ENCODE results near the gene DMAC2L. TPM values are rescaled to one million over a fixed set of nuclear protein-coding genes. Genes with fewer than 3 reads are reported as not detected.
"Not testable (repeated sequence)": the region's sequence is repeated elsewhere in the genome, so short reads cannot be mapped to it uniquely, and the experiment has no call there.

DMAC2L gene
- polyA plus RNA-seq, 3 donors from 2014 or later: 13.6 to 20.9 (median 20.0) TPM

- H3K27ac Mint-ChIP-seq: peak overlapping the region; percentile 94 to 100 (median 96)
- peaks cover 9 to 14% (median 13%) of the 10 kb centered on the region in 3 donors for H3K36me3 Mint-ChIP-seq
- peak; percentile 65 to 70 (median 68) for DNase-seq
- H3K4me3 Mint-ChIP-seq: peak overlapping the region; percentile 85 to 93 (median 88)
- peaks cover 0 to 4% (median 0%) of the 10 kb centered on the region in 6 donors for H3K9me3 Mint-ChIP-seq
- H3K4me1 Mint-ChIP-seq: peaks cover 66 to 72% of the 10 kb centered on the region in 2 donors
- H3K27me3 Mint-ChIP-seq (ENCODE audit: low read depth in 3 of 3): peaks cover 0 to 14% (median 10%) of the 10 kb centered on the region in 3 donors
These were observed 50.9 kb downstream of the DMAC2L start for GRCh38 chr14:50362764-50363713.

DNA sequence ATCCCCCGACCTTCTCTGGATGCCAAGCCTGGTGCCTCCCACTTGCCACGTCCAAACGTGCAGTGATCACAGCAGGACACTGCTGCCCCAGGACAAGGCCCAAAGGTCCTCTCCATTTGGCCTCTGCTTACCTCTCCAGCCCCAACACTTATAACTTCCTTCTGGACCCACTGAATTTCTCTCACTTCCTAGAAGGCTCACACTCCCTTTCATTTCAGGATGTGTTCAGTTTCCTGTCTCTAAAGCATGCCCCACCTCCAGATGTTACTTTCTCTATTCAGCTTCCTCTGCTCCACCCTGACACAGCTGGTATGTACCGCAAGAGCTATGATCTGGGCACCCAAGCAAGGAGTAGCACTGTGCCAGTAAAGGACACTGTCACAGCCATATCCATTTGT lies 51.6 kb downstream of the DMAC2L start:
- Mint-ChIP-seq H3K27me3 (ENCODE audit: low read depth in 3 of 3) (peaks cover 0 to 14% (median 10%) of the 10 kb centered on the region in 3 donors), H3K36me3 (peaks cover 5 to 9% (median 9%) of the 10 kb centered on the region in 3 donors), H3K4me3 (peak overlapping the region; percentile 85 to 93 (median 88)), H3K9me3 (peaks cover 0 to 4% (median 0%) of the 10 kb centered on the region in 6 donors), H3K4me1 (peaks cover 66 to 67% of the 10 kb centered on the region in 2 donors), H3K27ac (peak overlapping the region; percentile 94 to 100 (median 96))
- DNase-seq: peak; percentile 71 to 73 (median 72)

GRCh38 chr14:50364792-50365191 lies 52.7 kb downstream of the DMAC2L start:
- Mint-ChIP-seq H3K4me1 (peaks cover 67 to 68% of the 10 kb centered on the region in 2 donors), H3K4me3 (peak overlapping the region in 2 of 5 donors; percentile 21 to 22), H3K27me3 (ENCODE audit: low read depth in 3 of 3) (peaks cover 0 to 14% (median 10%) of the 10 kb centered on the region in 3 donors), H3K27ac (peak overlapping the region; percentile 49 to 93 (median 64)), H3K36me3 (peaks cover 5 to 6% (median 5%) of the 10 kb centered on the region in 3 donors), H3K9me3 (peaks cover 0 to 4% (median 0%) of the 10 kb centered on the region in 6 donors)
- no peak for DNase-seq

DNA sequence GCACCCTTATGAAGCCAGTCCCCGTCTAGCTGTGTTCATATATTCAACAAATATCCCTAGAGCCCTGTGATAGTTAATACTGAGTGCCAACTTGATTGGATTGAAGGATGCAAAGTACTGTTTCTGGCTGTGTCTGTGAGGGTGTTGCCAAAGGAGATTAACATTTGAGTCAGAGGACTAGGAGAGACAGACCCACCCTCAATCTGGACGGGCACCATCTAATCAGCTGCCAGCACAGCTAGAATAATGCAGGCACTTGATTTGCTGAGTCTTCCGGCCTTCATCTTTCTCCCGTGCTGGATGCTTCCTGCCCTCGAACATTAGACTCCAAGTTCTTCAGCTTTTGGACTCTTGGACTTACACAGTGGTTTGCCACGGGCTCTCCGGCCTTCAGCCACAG lies 53.4 kb downstream of the DMAC2L start:
- H3K9me3 Mint-ChIP-seq, DNase-seq, H3K36me3 Mint-ChIP-seq: not testable (repeated sequence)
- Mint-ChIP-seq H3K4me1 (peaks cover 65 to 66% of the 10 kb centered on the region in 2 donors), H3K27me3 (ENCODE audit: low read depth in 3 of 3) (peaks cover 0 to 14% (median 10%) of the 10 kb centered on the region in 3 donors), H3K4me3 (peak overlapping the region in 4 of 5 donors; percentile 24 to 73 (median 66)), H3K27ac (peak overlapping the region; percentile 87 to 96 (median 93))

GRCh38 chr14:50366115-50366514 lies 54.0 kb downstream of the DMAC2L start:
- H3K27me3 Mint-ChIP-seq (ENCODE audit: low read depth in 3 of 3): peaks cover 0 to 14% (median 10%) of the 10 kb centered on the region in 3 donors
- peak in 1 of 3 donors; percentile 4 for DNase-seq
- H3K4me3 Mint-ChIP-seq: peak overlapping the region; percentile 22 to 73 (median 63)
- H3K27ac Mint-ChIP-seq: peak overlapping the region; percentile 87 to 96 (median 93)
- peaks cover 3 to 5% (median 5%) of the 10 kb centered on the region in 3 donors for H3K36me3 Mint-ChIP-seq
- peaks cover 61% of the 10 kb centered on the region in 2 donors for H3K4me1 Mint-ChIP-seq
- H3K9me3 Mint-ChIP-seq: peaks cover 0 to 4% (median 0%) of the 10 kb centered on the region in 6 donors

DNA sequence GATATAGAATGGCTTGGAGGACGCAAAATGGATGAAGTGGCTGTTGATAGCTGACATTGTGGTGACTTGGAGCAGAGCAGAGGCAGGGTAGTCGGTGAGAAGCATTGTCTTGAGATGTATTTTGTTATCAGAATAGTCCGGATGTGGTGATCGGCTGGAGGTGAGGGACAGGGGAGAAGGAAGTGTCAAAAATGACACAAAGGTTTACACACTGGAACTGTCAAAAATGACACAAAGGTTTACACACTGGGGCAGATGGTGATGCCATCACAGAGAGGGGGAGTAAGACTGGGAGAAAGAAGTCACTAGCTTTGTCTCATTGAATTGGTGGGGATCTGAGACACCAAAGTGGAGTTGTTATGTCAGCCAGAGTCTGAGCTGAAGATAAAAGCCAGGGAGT lies 54.5 kb downstream of the DMAC2L start:
- Mint-ChIP-seq H3K4me3 (peak overlapping the region; percentile 22 to 73 (median 67)), H3K36me3 (peaks cover 3 to 5% (median 5%) of the 10 kb centered on the region in 3 donors), H3K27ac (peak overlapping the region; percentile 87 to 96 (median 93)), H3K27me3 (ENCODE audit: low read depth in 3 of 3) (peaks cover 0 to 14% (median 10%) of the 10 kb centered on the region in 3 donors), H3K4me1 (peaks cover 56 to 57% of the 10 kb centered on the region in 2 donors), H3K9me3 (peaks cover 0 to 4% (median 0%) of the 10 kb centered on the region in 6 donors)
- DNase-seq: peak; percentile 69 to 76 (median 69)

GRCh38 chr14:50371546-50371945 lies 59.4 kb downstream of the DMAC2L start:
- Mint-ChIP-seq H3K4me3 (no peak overlapping the region), H3K4me1 (peaks cover 14 to 22% of the 10 kb centered on the region in 2 donors), H3K36me3 (no peaks in the 10 kb centered on the region), H3K27me3 (ENCODE audit: low read depth in 3 of 3) (peaks cover 2 to 3% (median 3%) of the 10 kb centered on the region in 3 donors), H3K9me3 (no peaks in the 10 kb centered on the region), H3K27ac (no peak overlapping the region)
- DNase-seq: no peak

DNA sequence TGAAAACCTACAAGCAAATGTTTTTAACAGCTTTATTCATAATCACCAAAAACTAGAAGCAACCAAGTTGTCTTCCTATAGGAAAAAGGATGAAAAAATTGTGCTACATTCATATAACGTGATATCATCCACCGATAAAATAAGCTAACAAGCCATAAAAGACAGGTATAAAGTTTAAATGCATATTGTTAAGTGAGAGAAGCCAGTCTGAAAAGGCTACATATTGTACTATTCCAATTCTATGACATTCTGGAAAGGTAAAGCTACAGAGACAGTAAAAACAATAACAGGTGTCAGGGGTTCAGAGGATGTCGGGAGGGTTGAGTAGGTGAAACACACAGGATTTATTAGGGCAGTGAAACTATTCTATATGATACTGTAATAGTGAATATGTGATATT lies 61.8 kb downstream of the DMAC2L start:
- H3K4me1 Mint-ChIP-seq: peaks cover 0 to 3% of the 10 kb centered on the region in 2 donors
- no peak overlapping the region for H3K27ac Mint-ChIP-seq
- peaks cover 0 to 4% (median 0%) of the 10 kb centered on the region in 3 donors for H3K36me3 Mint-ChIP-seq
- H3K27me3 Mint-ChIP-seq (ENCODE audit: low read depth in 3 of 3): peaks cover 0 to 5% (median 2%) of the 10 kb centered on the region in 3 donors
- no peak overlapping the region for H3K4me3 Mint-ChIP-seq
- no peaks in the 10 kb centered on the region for H3K9me3 Mint-ChIP-seq
- DNase-seq: no peak

- no peak overlapping the region for H3K27ac Mint-ChIP-seq
These were observed 63.6 kb downstream of the DMAC2L start for GRCh38 chr14:50375760-50376159.

More at GRCh38 chr14:50375760-50376159, 63.6 kb downstream of the DMAC2L start:
- DNase-seq: no peak
- H3K9me3 Mint-ChIP-seq: no peaks in the 10 kb centered on the region
- peaks cover 0 to 5% (median 5%) of the 10 kb centered on the region in 3 donors for H3K27me3 Mint-ChIP-seq (ENCODE audit: low read depth in 3 of 3)
- no peak overlapping the region for H3K4me3 Mint-ChIP-seq
- H3K4me1 Mint-ChIP-seq: no peaks in the 10 kb centered on the region
- peaks cover 0 to 4% (median 0%) of the 10 kb centered on the region in 3 donors for H3K36me3 Mint-ChIP-seq

Other genes starting within 250 kb of the DMAC2L start
- 10 to 100 TPM in 2 of 3 donors, 1 to 10 TPM in 1; 7.8 to 19.2 (median 14.4) TPM for gene VCPKMT, start 195.8 kb upstream of the DMAC2L start, polyA plus RNA-seq
- gene SOS2, start 80.7 kb upstream of the DMAC2L start, polyA plus RNA-seq: 10 to 100 TPM; 13.8 to 15.5 (median 14.3) TPM
- 1 to 10 TPM; 2.4 to 6.4 (median 3.5) TPM for gene L2HGDH, start 95 bp upstream of the DMAC2L start, polyA plus RNA-seq
- 1 to 10 TPM; 3.6 to 9.9 (median 5.4) TPM for gene CDKL1, start 84.6 kb downstream of the DMAC2L start, polyA plus RNA-seq
- 10 to 100 TPM; 17.4 to 46.0 (median 19.0) TPM for gene MAP4K5, start 220.2 kb downstream of the DMAC2L start, polyA plus RNA-seq
- gene ATL1, start 247.8 kb downstream of the DMAC2L start, polyA plus RNA-seq: 1 to 10 TPM in 2 of 3 donors, not detected in 1; 1.4 to 3.6 TPM

Measured in immature natural killer cell (primary cell).